H9 (cell line): ENCODE data around the gene SDK1. TPM values are rescaled to one million over a fixed set of nuclear protein-coding genes. Genes with fewer than 3 reads are reported as not detected.

Experiments used
- DNase-seq: peaks from one replicate; pipeline ENCODE4 v3.0.0-alpha.2; 2017
- H2AFZ ChIP-seq: one replicate; pipeline ENCODE4 v1.6.1; 2013; ENCODE audit warnings: mild to moderate bottlenecking, low read length, control low read depth, moderate library complexity
- H2AK5ac ChIP-seq: 2 replicates; pipeline ENCODE4 v1.6.1; 2013; ENCODE audit warnings: low read length, control low read depth, mixed read lengths; ENCODE audit not compliant: insufficient read length
- H2BK120ac ChIP-seq: one replicate; pipeline ENCODE4 v1.6.1; 2013; ENCODE audit warnings: low read depth, mild to moderate bottlenecking, low read length, control low read depth, inconsistent platforms; ENCODE audit not compliant: poor library complexity, severe bottlenecking
- H2BK12ac ChIP-seq: 2 replicates; pipeline ENCODE4 v1.6.1; 2013; ENCODE audit warnings: low read length, control low read depth, mixed read lengths, low read depth; ENCODE audit not compliant: insufficient read length
- H2BK15ac ChIP-seq: 2 replicates; pipeline ENCODE4 v1.6.1; 2013; ENCODE audit warnings: low read depth, low read length, control low read depth
- H2BK20ac ChIP-seq: one replicate; pipeline ENCODE4 v1.6.1; 2013; ENCODE audit warnings: low read depth, mild to moderate bottlenecking, low read length, control low read depth, inconsistent platforms; ENCODE audit not compliant: poor library complexity, severe bottlenecking
- H2BK5ac ChIP-seq: 2 replicates; pipeline ENCODE4 v1.6.1; 2013; ENCODE audit warnings: low read length, control low read depth, mixed read lengths; ENCODE audit not compliant: insufficient read length
- H3K14ac ChIP-seq: 2 replicates; pipeline ENCODE4 v1.6.1; 2013; ENCODE audit warnings: low read length, control low read depth; ENCODE audit not compliant: insufficient read depth
- H3K18ac ChIP-seq: 2 replicates; pipeline ENCODE4 v1.6.1; 2013; ENCODE audit warnings: low read depth, mild to moderate bottlenecking, mixed read lengths, low read length, control low read depth; ENCODE audit not compliant: insufficient read length
- H3K23ac ChIP-seq: 2 replicates; pipeline ENCODE4 v1.6.1; 2013; ENCODE audit warnings: low read length, control low read depth, mixed read lengths, low read depth; ENCODE audit not compliant: insufficient read length
- H3K23me2 ChIP-seq: 2 replicates; pipeline ENCODE4 v1.6.1; 2013; ENCODE audit warnings: low read depth, mild to moderate bottlenecking, mixed read lengths, low read length, control low read depth; ENCODE audit not compliant: insufficient read length, poor library complexity, severe bottlenecking
- H3K27ac ChIP-seq: 2 replicates; pipeline ENCODE4 v1.5.1; 2013; ENCODE audit warnings: low read length, control low read depth, mixed read lengths, low read depth; ENCODE audit not compliant: insufficient read length
- H3K27me3 ChIP-seq: 2 replicates; pipeline ENCODE4 v1.6.1; 2013; ENCODE audit warnings: low read length, control low read depth, inconsistent platforms; ENCODE audit not compliant: insufficient read depth
- H3K4ac ChIP-seq: 2 replicates; pipeline ENCODE4 v1.6.1; 2013; ENCODE audit warnings: low read depth, mild to moderate bottlenecking, control low read depth, inconsistent platforms, low read length, moderate library complexity
- H3K4me1 ChIP-seq: 2 replicates; pipeline ENCODE4 v1.6.1; 2013; ENCODE audit warnings: low read length, control low read depth, inconsistent platforms; ENCODE audit not compliant: insufficient read depth
- H3K4me2 ChIP-seq: 2 replicates; pipeline ENCODE4 v1.6.1; 2013; ENCODE audit warnings: low read length, control low read depth, mixed read lengths; ENCODE audit not compliant: insufficient read length, insufficient read depth
- H3K56ac ChIP-seq: 2 replicates; pipeline ENCODE4 v1.6.1; 2013; ENCODE audit warnings: low read depth, mild to moderate bottlenecking, mixed read lengths, low read length, control low read depth; ENCODE audit not compliant: insufficient read length
- H3K79me1 ChIP-seq: 2 replicates; pipeline ENCODE4 v1.6.1; 2013; ENCODE audit warnings: low read depth, mild to moderate bottlenecking, moderate library complexity, low read length, control low read depth, inconsistent platforms; ENCODE audit not compliant: insufficient read depth, poor library complexity, severe bottlenecking
- H3K79me2 ChIP-seq: 2 replicates; pipeline ENCODE4 v1.6.1; 2013; ENCODE audit warnings: low read length, control low read depth, inconsistent platforms; ENCODE audit not compliant: insufficient read depth
- H3K9ac ChIP-seq: 2 replicates; pipeline ENCODE4 v1.6.1; 2013; ENCODE audit warnings: low read length, control low read depth, mixed read lengths; ENCODE audit not compliant: insufficient read length; ENCODE audit errors: extremely low read depth
- H3K9me3 ChIP-seq: one replicate; pipeline ENCODE4 v1.6.1; 2013; ENCODE audit warnings: low read depth, low read length, inconsistent platforms; ENCODE audit not compliant: control insufficient read depth
- H3T11ph ChIP-seq: one replicate; pipeline ENCODE4 v1.6.1; 2013; ENCODE audit warnings: mild to moderate bottlenecking, low read length, control low read depth, inconsistent platforms
- H4K20me1 ChIP-seq: one replicate; pipeline ENCODE4 v1.6.1; 2013; ENCODE audit not compliant: control insufficient read depth, insufficient read length, insufficient read depth
- H4K5ac ChIP-seq: 2 replicates; pipeline ENCODE4 v1.6.1; 2013; ENCODE audit warnings: low read depth, mild to moderate bottlenecking, mixed read lengths, low read length, control low read depth; ENCODE audit not compliant: insufficient read length
- H4K8ac ChIP-seq: replicated peaks from 2 replicates; pipeline ENCODE4 v1.6.1; 2013; ENCODE audit warnings: low read length, control low read depth, mixed read lengths, low read depth; ENCODE audit not compliant: insufficient read length
- H4K91ac ChIP-seq: 2 replicates; pipeline ENCODE4 v1.6.1; 2013; ENCODE audit warnings: low read depth, mild to moderate bottlenecking, moderate library complexity, mixed read lengths, low read length, control low read depth; ENCODE audit not compliant: insufficient read length
- H3K27ac Mint-ChIP-seq, 3 experiments: 2 replicates in 2 of 3; 3 replicates in 1 of 3; pipeline ENCODE4 v1.8.0; 2020 to 2021; ENCODE audit warnings: mixed read lengths in 3 of 3, mild to moderate bottlenecking in 1 of 3, moderate library complexity in 1 of 3
- H3K27me3 Mint-ChIP-seq: 2 replicates; pipeline ENCODE4 v1.8.0; 2021; ENCODE audit warnings: low read depth, mild to moderate bottlenecking, moderate library complexity, mixed read lengths
- H3K36me3 Mint-ChIP-seq, 3 experiments: 2 replicates in 2 of 3; 3 replicates in 1 of 3; pipeline ENCODE4 v1.8.0; 2020 to 2021; ENCODE audit warnings: low read depth in 3 of 3, mixed read lengths in 3 of 3; ENCODE audit not compliant: insufficient read depth in 1 of 3
- H3K4me1 Mint-ChIP-seq, 2 experiments: 2 replicates each; pipeline ENCODE4 v1.8.0; 2020; ENCODE audit warnings: mixed read lengths in 2 of 2
- H3K4me3 Mint-ChIP-seq, 2 experiments: 2 replicates in 1 of 2; 3 replicates in 1 of 2; pipeline ENCODE4 v1.8.0; 2020 to 2021; ENCODE audit warnings: mild to moderate bottlenecking in 2 of 2, mixed read lengths in 2 of 2, moderate library complexity in 1 of 2
- H3K9me3 Mint-ChIP-seq, 2 experiments: 2 replicates in 1 of 2; 3 replicates in 1 of 2; pipeline ENCODE4 v1.8.0; 2020; ENCODE audit warnings: mild to moderate bottlenecking in 2 of 2, mixed read lengths in 2 of 2, moderate library complexity in 1 of 2
- WGBS: extraction: QIAGEN DNeasy Blood & Tissue Kit; methylation state at CpG from one replicate; pipeline ENCODE4 v1.1.7; 2013; ENCODE audit warnings: missing lambda C conversion rate, low lambda C conversion rate, mixed read lengths; ENCODE audit not compliant: insufficient read length; ENCODE audit errors: extremely low coverage; 5-methylcytosine and 5-hydroxymethylcytosine counted together
- total RNA-seq: library from RNA; stranded (reverse); gene quantifications from 2 replicates; pipeline ENCODE4 v1.2.1, GENCODE V29; 2021
- TF ChIP-seq, protein P1 (sequence below): fragments of 200-600 bp; sonication (generic); conservative IDR thresholded peaks from 3 replicates; pipeline ENCODE4 v1.8.0; 2021; ENCODE audit warnings: antibody characterized with exemption, mild to moderate bottlenecking

Gene SDK1
- total RNA-seq, 1 experiment from 2014 or later: 8.7 TPM

DNA sequence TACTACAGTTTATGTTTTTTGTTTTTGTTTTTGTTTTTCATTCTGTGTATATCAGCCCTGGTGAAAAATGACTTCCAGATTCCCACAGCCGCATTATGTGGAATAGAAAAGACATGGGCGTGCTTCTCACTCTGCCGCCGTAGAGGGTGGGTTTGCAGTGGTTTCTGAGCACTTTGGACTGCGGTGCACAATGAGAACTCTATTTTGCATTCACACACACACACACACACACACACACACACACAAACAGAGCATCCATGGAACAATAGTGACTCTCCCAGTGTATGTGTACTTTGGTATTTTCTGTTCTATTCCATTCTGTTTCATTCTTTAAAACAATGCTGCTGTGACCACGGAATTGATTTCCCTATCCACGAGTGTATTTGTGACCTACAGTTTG lies 723.8 kb downstream of the SDK1 start:
- H3K14ac ChIP-seq: no peak overlapping the region
- H2AFZ ChIP-seq: no peak overlapping the region
- no peaks in the 10 kb centered on the region; the same call in 1 of the 2 replicates for H3K27me3 Mint-ChIP-seq
- H2BK12ac ChIP-seq: no peak overlapping the region
- no peaks in the 10 kb centered on the region for H3K79me1 ChIP-seq
- no peak overlapping the region for H2AK5ac ChIP-seq
- H3K27ac ChIP-seq: no peak overlapping the region
- no peak overlapping the region for H4K5ac ChIP-seq
- no peak overlapping the region for H3K56ac ChIP-seq
- no peak overlapping the region for H3K9ac ChIP-seq
- H3K4me2 ChIP-seq: no peak overlapping the region
- peaks cover 6 to 13% (median 9%) of the 10 kb centered on the region in 3 experiments; a peak in 6 of 7 replicates for H3K36me3 Mint-ChIP-seq
- no peaks in the 10 kb centered on the region for H4K20me1 ChIP-seq
- no peak for DNase-seq
- no peak overlapping the region for H3K4ac ChIP-seq
- no peak overlapping the region for H3K18ac ChIP-seq
- no peak overlapping the region for H3K4me3 Mint-ChIP-seq
- WGBS: no CpG with 5 or more reads among the region's 7 CpGs
- H3K9me3 Mint-ChIP-seq: peaks cover under 1 to 5% of the 10 kb centered on the region in 2 experiments; a peak in 4 of 5 replicates
- TF ChIP-seq, protein P1, sequence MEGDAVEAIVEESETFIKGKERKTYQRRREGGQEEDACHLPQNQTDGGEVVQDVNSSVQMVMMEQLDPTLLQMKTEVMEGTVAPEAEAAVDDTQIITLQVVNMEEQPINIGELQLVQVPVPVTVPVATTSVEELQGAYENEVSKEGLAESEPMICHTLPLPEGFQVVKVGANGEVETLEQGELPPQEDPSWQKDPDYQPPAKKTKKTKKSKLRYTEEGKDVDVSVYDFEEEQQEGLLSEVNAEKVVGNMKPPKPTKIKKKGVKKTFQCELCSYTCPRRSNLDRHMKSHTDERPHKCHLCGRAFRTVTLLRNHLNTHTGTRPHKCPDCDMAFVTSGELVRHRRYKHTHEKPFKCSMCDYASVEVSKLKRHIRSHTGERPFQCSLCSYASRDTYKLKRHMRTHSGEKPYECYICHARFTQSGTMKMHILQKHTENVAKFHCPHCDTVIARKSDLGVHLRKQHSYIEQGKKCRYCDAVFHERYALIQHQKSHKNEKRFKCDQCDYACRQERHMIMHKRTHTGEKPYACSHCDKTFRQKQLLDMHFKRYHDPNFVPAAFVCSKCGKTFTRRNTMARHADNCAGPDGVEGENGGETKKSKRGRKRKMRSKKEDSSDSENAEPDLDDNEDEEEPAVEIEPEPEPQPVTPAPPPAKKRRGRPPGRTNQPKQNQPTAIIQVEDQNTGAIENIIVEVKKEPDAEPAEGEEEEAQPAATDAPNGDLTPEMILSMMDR: no peak
- H2BK20ac ChIP-seq: no peak overlapping the region
- no peak overlapping the region for H3T11ph ChIP-seq
- no peaks in the 10 kb centered on the region for H3K23me2 ChIP-seq
- peak overlapping the region in 1 of 3 experiments; percentile 68; a peak in 1 of 7 replicates for H3K27ac Mint-ChIP-seq
- no peaks in the 10 kb centered on the region for H3K9me3 ChIP-seq
- H3K4me1 ChIP-seq: no peaks in the 10 kb centered on the region
- peaks cover 17 to 21% of the 10 kb centered on the region in 2 experiments for H3K4me1 Mint-ChIP-seq
- H3K23ac ChIP-seq: no peak overlapping the region
- no peaks in the 10 kb centered on the region for H3K79me2 ChIP-seq
- H4K91ac ChIP-seq: no peak overlapping the region
- no peak overlapping the region for H2BK5ac ChIP-seq
- H2BK15ac ChIP-seq: no peak overlapping the region
- H4K8ac ChIP-seq: no peak overlapping the region
- H3K27me3 ChIP-seq: no peaks in the 10 kb centered on the region
- no peak overlapping the region for H2BK120ac ChIP-seq
